Stimulated activated naive CD8-positive, alpha-beta T cell treated with anti-CD3 and anti-CD28 coated beads, Interleukin-15, Interleukin-2, amounts not matched to agents 100 U/mL and 50 U/mL, for 24 hours (primary cell): ENCODE results near the gene BLCAP.
"Not testable (repeated sequence)": the region's sequence is repeated elsewhere in the genome, so short reads cannot be mapped to it uniquely, and the experiment has no call there.

Experiments used
- ATAC-seq: fragments of 150-1000 bp; cut with Tn5 transposase; one replicate; pipeline ENCODE4 v1.10.0; 2021
- DNase-seq: peaks from one replicate; pipeline ENCODE4 v3.0.0; 2021

Gene BLCAP

GRCh38 chr20:37527638-37528445 lies at the start of gene BLCAP:
Gene BLCAP, minus strand, starts transcription at chr20:37527876. Its CDS starts 8,702 bp downstream, at chr20:37519174.
- ATAC-seq (peak; percentile 87), DNase-seq (peak; percentile 93)

GRCh38 chr20:37577436-37577835 lies 49.8 kb upstream of the BLCAP start:
- not testable (repeated sequence) for DNase-seq, ATAC-seq

GRCh38 chr20:37576911-37577310 lies 49.2 kb upstream of the BLCAP start:
- DNase-seq (no peak), ATAC-seq (no peak)

GRCh38 chr20:37575884-37576283 lies 48.2 kb upstream of the BLCAP start:
- ATAC-seq (no peak), DNase-seq (no peak)

- ATAC-seq, result no peak
- DNase-seq, result no peak
Observed at GRCh38 chr20:37574199-37574890, 46.7 kb upstream of the BLCAP start.

GRCh38 chr20:37573626-37574198 lies 46.0 kb upstream of the BLCAP start:
- ATAC-seq (no peak), DNase-seq (no peak)

- ATAC-seq, result no peak
- no peak for DNase-seq
Observed at GRCh38 chr20:37571033-37571432, 43.4 kb upstream of the BLCAP start.

GRCh38 chr20:37570419-37570818 lies 42.7 kb upstream of the BLCAP start:
- ATAC-seq (no peak), DNase-seq (no peak)

GRCh38 chr20:37567671-37568588 lies 40.3 kb upstream of the BLCAP start:
- ATAC-seq, result no peak

GRCh38 chr20:37567331-37567665 lies 39.6 kb upstream of the BLCAP start:
- DNase-seq (no peak), ATAC-seq (no peak)

More at GRCh38 chr20:37567671-37568588, 40.3 kb upstream of the BLCAP start:
- DNase-seq, result no peak

- DNase-seq (no peak), ATAC-seq (no peak)
Observed at GRCh38 chr20:37566590-37567330, 39.1 kb upstream of the BLCAP start.

- DNase-seq (no peak), ATAC-seq (no peak)
Observed at GRCh38 chr20:37565134-37565811, 37.6 kb upstream of the BLCAP start.

GRCh38 chr20:37564388-37565133 lies 36.9 kb upstream of the BLCAP start:
- peak; percentile 61 for DNase-seq
- peak; percentile 75 for ATAC-seq

- ATAC-seq, result no peak
- DNase-seq, result no peak
Observed at GRCh38 chr20:37564016-37564387, 36.3 kb upstream of the BLCAP start.

- no peak for ATAC-seq
- no peak for DNase-seq
Observed at GRCh38 chr20:37562695-37563480, 35.2 kb upstream of the BLCAP start.

- no peak for DNase-seq
- ATAC-seq, result no peak
Observed at GRCh38 chr20:37560629-37561028, 33.0 kb upstream of the BLCAP start.

- ATAC-seq, result no peak
- DNase-seq, result no peak
Observed at GRCh38 chr20:37559312-37560027, 31.8 kb upstream of the BLCAP start.

GRCh38 chr20:37558779-37559178 lies 31.1 kb upstream of the BLCAP start:
- ATAC-seq (no peak), DNase-seq (no peak)

GRCh38 chr20:37558306-37558705 lies 30.6 kb upstream of the BLCAP start:
- ATAC-seq (no peak), DNase-seq (no peak)
